GM12878 (cell line): ENCODE results near the gene RHOF. TPM values are rescaled to one million over a fixed set of nuclear protein-coding genes. Genes with fewer than 3 reads are reported as not detected.
A peak's percentile ranks its signal among the peaks of the same experiment; 100 is the strongest.

Experiments used
- ATAC-seq: fragments of 200-7000 bp; cut with Tn5 transposase; 3 replicates; pipeline ENCODE4 v1.9.1; 2020; ENCODE audit warnings: mild to moderate bottlenecking, moderate library complexity
- BruUV-seq: library from RNA; stranded (reverse); fragments of 400-500 nt; replicated peaks from 2 replicates; lab custom pipeline; 2021; lab: Mats Ljungman, UMichigan
- CTCF ChIA-PET: fragments of 300-600 bp; sonication (Branson Sonifier 250); formaldehyde crosslinking; extraction: SDS; loops from one replicate; lab custom pipeline; 2021; ENCODE audit warnings: inconsistent platforms; lab: Yijun Ruan, JAX
- POLR2A ChIA-PET: fragments of 350-600 bp; formaldehyde crosslinking; extraction: SDS; loops from one replicate; lab custom pipeline; 2021; ENCODE audit warnings: inconsistent platforms; lab: Charles Lee
- RAD21 ChIA-PET: fragments of 300-600 bp; sonication (Branson Sonifier 250); formaldehyde crosslinking; loops from one replicate; lab custom pipeline; 2023; ENCODE audit warnings: antibody characterized with exemption; ENCODE audit not compliant: unreplicated experiment; lab: Charles Lee
- SMC1A ChIA-PET: fragments of 300-600 bp; sonication (Branson Sonifier 250); formaldehyde crosslinking; loops from one replicate; lab custom pipeline; 2023; ENCODE audit not compliant: unreplicated experiment, uncharacterized antibody; lab: Charles Lee
- DNase-seq: peaks from one replicate; pipeline ENCODE4 v3.0.0-alpha.2; 2011; ENCODE audit warnings: low read depth, low spot score
- FAIRE-seq: peaks from 3 replicates; lab custom pipeline; 2011; peaks lifted over from hg19 to GRCh38; lab: Jason Lieb, UNC
- H2AFZ ChIP-seq: 2 replicates; pipeline ENCODE4 v1.6.0; 2011; ENCODE audit warnings: low read depth, low read length, control low read depth; ENCODE audit not compliant: control insufficient read depth
- H3K27ac ChIP-seq: 2 replicates; pipeline ENCODE4 v1.5.1; 2011; ENCODE audit warnings: control low read depth; ENCODE audit not compliant: control insufficient read depth, insufficient read depth
- H3K27me3 ChIP-seq, 2 experiments: replicated peaks in 1 of 2; 2 replicates each; pipeline versions ENCODE4 v1.6.0 to v1.6.1; 2011; ENCODE audit warnings: low read length in 1 of 2; ENCODE audit not compliant: control insufficient read depth in 2 of 2, insufficient read depth in 2 of 2
- H3K36me3 ChIP-seq, 2 experiments: 2 replicates each; pipeline ENCODE4 v1.5.1; 2011; ENCODE audit warnings: low read length in 1 of 2; ENCODE audit not compliant: control insufficient read depth in 2 of 2, insufficient read depth in 2 of 2
- H3K4me1 ChIP-seq: 2 replicates; pipeline ENCODE4 v1.6.1; 2011; ENCODE audit warnings: mild to moderate bottlenecking, low read length, moderate library complexity, mixed read lengths; ENCODE audit not compliant: control insufficient read depth, insufficient read depth
- H3K4me2 ChIP-seq: 2 replicates; pipeline ENCODE4 v1.6.0; 2011; ENCODE audit warnings: control low read depth; ENCODE audit not compliant: control insufficient read depth, insufficient read depth
- H3K4me3 ChIP-seq: fragments of 200-600 bp; sonication (generic); 2 replicates; pipeline ENCODE4 v1.5.1; 2016
- H3K79me2 ChIP-seq: 2 replicates; pipeline ENCODE4 v1.6.0; 2011; ENCODE audit warnings: low read length; ENCODE audit not compliant: control insufficient read depth, insufficient read depth
- H3K9ac ChIP-seq: 2 replicates; pipeline ENCODE4 v1.8.0; 2011; ENCODE audit warnings: low read length, control low read depth, mixed read lengths; ENCODE audit not compliant: control insufficient read depth, insufficient read depth
- H3K9me3 ChIP-seq: replicated peaks from 3 replicates; pipeline ENCODE4 v1.5.1; 2011; ENCODE audit warnings: mild to moderate bottlenecking, low read length; ENCODE audit not compliant: control insufficient read depth, insufficient read depth
- H4K20me1 ChIP-seq: 2 replicates; pipeline ENCODE4 v1.6.0; 2011; ENCODE audit not compliant: control insufficient read depth, insufficient read depth
- CHD2 ChIP-seq: IDR thresholded peaks from 2 replicates; pipeline ENCODE4 v1.6.1; 2011; ENCODE audit warnings: low read depth, low read length, improper control_type of control experiment, borderline replicate concordance
- CTCF ChIP-seq, 3 experiments: IDR thresholded peaks in 2 of 3; conservative IDR thresholded peaks in 1 of 3; 2 replicates each; pipeline ENCODE4 v1.5.1; 2011; ENCODE audit warnings: low read depth in 3 of 3, low read length in 3 of 3, mild to moderate bottlenecking in 3 of 3, control low read depth in 2 of 3, moderate library complexity in 2 of 3, inconsistent platforms in 1 of 3, mixed read lengths in 1 of 3; ENCODE audit not compliant: control insufficient read depth in 2 of 3, insufficient read depth in 1 of 3; ENCODE audit errors: extremely low read depth in 1 of 3
- KLF5 ChIP-seq: fragments of 450-650 bp; IDR thresholded peaks from 2 replicates; pipeline ENCODE4 v1.6.1; 2014; ENCODE audit warnings: mild to moderate bottlenecking; ENCODE audit not compliant: partially characterized antibody
- LARP7 ChIP-seq: fragments of 450-650 bp; IDR thresholded peaks from 2 replicates; pipeline ENCODE4 v1.6.1; 2017; ENCODE audit warnings: mild to moderate bottlenecking
- MXI1 ChIP-seq: fragments of 150-350 bp; IDR thresholded peaks from 2 replicates; pipeline ENCODE4 v1.6.1; 2011; ENCODE audit warnings: low read depth, mild to moderate bottlenecking, inconsistent platforms, low read length, improper control_type of control experiment
- SPI1 ChIP-seq: IDR thresholded peaks from 2 replicates; pipeline ENCODE4 v1.6.1; 2011; ENCODE audit warnings: low read depth, mild to moderate bottlenecking, low read length, moderate library complexity, borderline replicate concordance; ENCODE audit not compliant: insufficient read depth
- TAF1 ChIP-seq: IDR thresholded peaks from 2 replicates; pipeline ENCODE4 v1.6.1; 2011; ENCODE audit warnings: mild to moderate bottlenecking, low read depth, low read length, borderline replicate concordance
- YY1 ChIP-seq: IDR thresholded peaks from 2 replicates; pipeline ENCODE4 v1.6.1; 2011; ENCODE audit warnings: low read depth, mild to moderate bottlenecking, low read length
- ZZZ3 ChIP-seq: IDR thresholded peaks from 2 replicates; pipeline ENCODE4 v1.6.1; 2011; ENCODE audit warnings: low read depth; ENCODE audit not compliant: control insufficient read depth, insufficient read length
- WGBS: methylation state at CpG from one replicate; pipeline ENCODE4 v1.1.6; 2016; ENCODE audit warnings: low lambda C conversion rate; ENCODE audit not compliant: insufficient replicate concordance, insufficient coverage; ENCODE audit errors: missing lambda C conversion rate; 5-methylcytosine and 5-hydroxymethylcytosine counted together
- in situ Hi-C: fragments of 300-500 bp; cut with MboI; formaldehyde crosslinking; loops from 9 replicates; pipeline ENCODE4 v1.14.3; 2018; ENCODE audit warnings: mixed read lengths
- intact Hi-C: fragments of 100-400 bp; cut with micrococcal nuclease; formaldehyde crosslinking; loops from one replicate; pipeline ENCODE4 v1.14.2; 2022; ENCODE audit not compliant: unreplicated experiment
- polyA plus RNA-seq, 11 experiments: library from polyadenylated mRNA; depleted of rRNA in 4 of 11; unstranded in 6 of 11; stranded (reverse) in 5 of 11; fragments of >200 nt; fragmentation: Nextera tagmentation in 4 of 11; fragmentation: Illumina TruSeq in 1 of 11; extraction: Ambion mirVana in 4 of 11; extraction: Trizol in 1 of 11; gene quantifications; 1 replicate in 1 of 11; 2 replicates in 10 of 11; pipeline versions ENCODE4 v1.2.1 to v1.2.3, GENCODE V29; 2011 to 2016; ENCODE audit warnings: inconsistent platforms in 2 of 11, missing spikeins in 2 of 11, low read depth in 1 of 11
- total RNA-seq, 4 experiments: library from RNA; depleted of rRNA in 3 of 4; stranded (reverse); fragments of >200 nt in 3 of 4; fragmentation: Illumina TruSeq in 1 of 4; extraction: Trizol in 1 of 4; gene quantifications; 2 replicates each; pipeline versions ENCODE4 v1.2.1 to v1.2.3, GENCODE V29; 2013 to 2021
- TF ChIP-seq, protein P1 (sequence below): fragments of 450-650 bp; IDR thresholded peaks from 2 replicates; pipeline ENCODE4 v1.6.1; 2016; ENCODE audit warnings: mild to moderate bottlenecking, moderate library complexity, borderline replicate concordance
- TF ChIP-seq, protein P2 (sequence below): IDR thresholded peaks from 2 replicates; pipeline ENCODE4 v1.6.1; 2011; ENCODE audit warnings: low read depth, mild to moderate bottlenecking, low read length, moderate library complexity, borderline replicate concordance; ENCODE audit errors: extremely low read depth
- TF ChIP-seq, protein P3 (sequence below): IDR thresholded peaks from 2 replicates; pipeline ENCODE4 v1.6.1; 2012; ENCODE audit warnings: low read depth, low read length, improper control_type of control experiment

The RHOF gene
- total and polyA plus RNA-seq, 10 of the 15 experiments (the other 5 are each of a cell fraction or from before 2014, with no cell fraction given): 6.1 to 78.7 (median 39.7) TPM

- RAD21 ChIA-PET: interaction anchor here (0.6 to 13.1 kb wide), 10 partner anchors 7 to 401 kb away, joined by 3 to 395 read pairs (median 4); partner anchors contain the start of genes ORAI1, PSMD9 and RHOF
- peaks cover 20% of the 10 kb centered on the region for H3K4me1 ChIP-seq
- H3K4me3 ChIP-seq: peak overlapping the region; percentile 66
- H3K36me3 ChIP-seq: peaks cover 12 to 13% of the 10 kb centered on the region in 2 experiments; a peak in 3 of 4 replicates
- DNase-seq (no peak), FAIRE-seq (no peak), ATAC-seq (no peak)
- intact Hi-C loops: loop anchor here (5.0 kb wide), 2 partner anchors 265 to 1430 kb away; partner anchors contain the start of genes MPHOSPH9 and MTRFR
- peak overlapping the region; percentile 88 for H3K4me2 ChIP-seq
- POLR2A ChIA-PET: interaction anchor here (0.5 to 10.1 kb wide), 14 partner anchors 9 to 1582 kb away, joined by 3 to 155 read pairs (median 6); partner anchors contain the start of genes DIABLO, ORAI1, PSMD9 and RHOF
- no peaks in the 10 kb centered on the region for H3K27me3 ChIP-seq
- in situ Hi-C loops: no loop called here
- BruUV-seq: no TSS peak
- CTCF ChIA-PET: interaction anchor here (0.5 to 13.6 kb wide), 10 partner anchors 5 to 1132 kb away, joined by 3 to 565 read pairs (median 5); partner anchors contain the start of genes PSMD9, RHOF and SETD1B
- H3K79me2 ChIP-seq: peaks cover 73% of the 10 kb centered on the region
- peaks cover 5% of the 10 kb centered on the region; the same call in 1 of the 2 replicates for H4K20me1 ChIP-seq
- WGBS: 2% methylated on average over 18 of the region's 18 CpGs
- H2AFZ ChIP-seq: no peak overlapping the region
- H3K9me3 ChIP-seq: no peaks in the 10 kb centered on the region
- H3K27ac ChIP-seq: peak overlapping the region; percentile 97
- peak overlapping the region; percentile 100 for H3K9ac ChIP-seq
- SMC1A ChIA-PET: interaction anchor here (0.8 to 12.2 kb wide), 9 partner anchors 8 to 699 kb away, joined by 3 to 226 read pairs (median 4); partner anchors contain the start of genes CFAP251, RHOF and ZCCHC8
- TF ChIP-seq CHD2 (no peak), MXI1 (0 out of 2 replicates have a peak, but pooled peaks have one; percentile 27), LARP7 (no peak), KLF5 (no peak), TAF1 (peak; percentile 45; the same call in 1 of the 2 replicates), YY1 (0 out of 2 replicates have a peak, but pooled peaks have one; percentile 8), CTCF (IDR thresholded peaks at IDR 0.05 in 2 of 3, conservative IDR thresholded peaks at IDR 0.05 in 1 of 3; ENCODE audit: control insufficient read depth in 2 of 3, extremely low read depth in 1 of 3, insufficient read depth in 1 of 3, low read depth in 3 of 3, low read length in 3 of 3) (no peak), SPI1 (peak; percentile 29; the same call in 1 of the 2 replicates), ZZZ3 (no peak)
- TF ChIP-seq, protein P1, sequence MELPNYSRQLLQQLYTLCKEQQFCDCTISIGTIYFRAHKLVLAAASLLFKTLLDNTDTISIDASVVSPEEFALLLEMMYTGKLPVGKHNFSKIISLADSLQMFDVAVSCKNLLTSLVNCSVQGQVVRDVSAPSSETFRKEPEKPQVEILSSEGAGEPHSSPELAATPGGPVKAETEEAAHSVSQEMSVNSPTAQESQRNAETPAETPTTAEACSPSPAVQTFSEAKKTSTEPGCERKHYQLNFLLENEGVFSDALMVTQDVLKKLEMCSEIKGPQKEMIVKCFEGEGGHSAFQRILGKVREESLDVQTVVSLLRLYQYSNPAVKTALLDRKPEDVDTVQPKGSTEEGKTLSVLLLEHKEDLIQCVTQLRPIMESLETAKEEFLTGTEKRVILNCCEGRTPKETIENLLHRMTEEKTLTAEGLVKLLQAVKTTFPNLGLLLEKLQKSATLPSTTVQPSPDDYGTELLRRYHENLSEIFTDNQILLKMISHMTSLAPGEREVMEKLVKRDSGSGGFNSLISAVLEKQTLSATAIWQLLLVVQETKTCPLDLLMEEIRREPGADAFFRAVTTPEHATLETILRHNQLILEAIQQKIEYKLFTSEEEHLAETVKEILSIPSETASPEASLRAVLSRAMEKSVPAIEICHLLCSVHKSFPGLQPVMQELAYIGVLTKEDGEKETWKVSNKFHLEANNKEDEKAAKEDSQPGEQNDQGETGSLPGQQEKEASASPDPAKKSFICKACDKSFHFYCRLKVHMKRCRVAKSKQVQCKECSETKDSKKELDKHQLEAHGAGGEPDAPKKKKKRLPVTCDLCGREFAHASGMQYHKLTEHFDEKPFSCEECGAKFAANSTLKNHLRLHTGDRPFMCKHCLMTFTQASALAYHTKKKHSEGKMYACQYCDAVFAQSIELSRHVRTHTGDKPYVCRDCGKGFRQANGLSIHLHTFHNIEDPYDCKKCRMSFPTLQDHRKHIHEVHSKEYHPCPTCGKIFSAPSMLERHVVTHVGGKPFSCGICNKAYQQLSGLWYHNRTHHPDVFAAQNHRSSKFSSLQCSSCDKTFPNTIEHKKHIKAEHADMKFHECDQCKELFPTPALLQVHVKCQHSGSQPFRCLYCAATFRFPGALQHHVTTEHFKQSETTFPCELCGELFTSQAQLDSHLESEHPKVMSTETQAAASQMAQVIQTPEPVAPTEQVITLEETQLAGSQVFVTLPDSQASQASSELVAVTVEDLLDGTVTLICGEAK: peak; percentile 34; the same call in 1 of the 2 replicates
- TF ChIP-seq, protein P2, sequence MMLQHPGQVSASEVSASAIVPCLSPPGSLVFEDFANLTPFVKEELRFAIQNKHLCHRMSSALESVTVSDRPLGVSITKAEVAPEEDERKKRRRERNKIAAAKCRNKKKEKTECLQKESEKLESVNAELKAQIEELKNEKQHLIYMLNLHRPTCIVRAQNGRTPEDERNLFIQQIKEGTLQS: no peak
- TF ChIP-seq, protein P3, sequence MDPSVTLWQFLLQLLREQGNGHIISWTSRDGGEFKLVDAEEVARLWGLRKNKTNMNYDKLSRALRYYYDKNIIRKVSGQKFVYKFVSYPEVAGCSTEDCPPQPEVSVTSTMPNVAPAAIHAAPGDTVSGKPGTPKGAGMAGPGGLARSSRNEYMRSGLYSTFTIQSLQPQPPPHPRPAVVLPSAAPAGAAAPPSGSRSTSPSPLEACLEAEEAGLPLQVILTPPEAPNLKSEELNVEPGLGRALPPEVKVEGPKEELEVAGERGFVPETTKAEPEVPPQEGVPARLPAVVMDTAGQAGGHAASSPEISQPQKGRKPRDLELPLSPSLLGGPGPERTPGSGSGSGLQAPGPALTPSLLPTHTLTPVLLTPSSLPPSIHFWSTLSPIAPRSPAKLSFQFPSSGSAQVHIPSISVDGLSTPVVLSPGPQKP: no peak
Measured at GRCh38 chr12:121801595-121802484, 8.4 kb upstream of the RHOF start.
